Measurements from ENCODE around the gene TRMT61A.
A peak's percentile ranks its signal among the peaks of the same experiment; 100 is the strongest.
"Not testable (repeated sequence)": the region's sequence is repeated elsewhere in the genome, so short reads cannot be mapped to it uniquely, and the experiment has no call there.

TRMT61A gene

GRCh38 chr14:103520657-103521437 lies 8.1 kb upstream of the TRMT61A start:
- intact Hi-C loops (cut with DNase I): no loop called here
- DNase-seq: peak in 9 of 10 donors; percentile 67 to 97 (median 81)

- peak in 5 of 10 donors; percentile 30 to 85 (median 69) for DNase-seq
- intact Hi-C loops (cut with DNase I): no loop called here
Measured at GRCh38 chr14:103521438-103521950, 7.5 kb upstream of the TRMT61A start.

DNA sequence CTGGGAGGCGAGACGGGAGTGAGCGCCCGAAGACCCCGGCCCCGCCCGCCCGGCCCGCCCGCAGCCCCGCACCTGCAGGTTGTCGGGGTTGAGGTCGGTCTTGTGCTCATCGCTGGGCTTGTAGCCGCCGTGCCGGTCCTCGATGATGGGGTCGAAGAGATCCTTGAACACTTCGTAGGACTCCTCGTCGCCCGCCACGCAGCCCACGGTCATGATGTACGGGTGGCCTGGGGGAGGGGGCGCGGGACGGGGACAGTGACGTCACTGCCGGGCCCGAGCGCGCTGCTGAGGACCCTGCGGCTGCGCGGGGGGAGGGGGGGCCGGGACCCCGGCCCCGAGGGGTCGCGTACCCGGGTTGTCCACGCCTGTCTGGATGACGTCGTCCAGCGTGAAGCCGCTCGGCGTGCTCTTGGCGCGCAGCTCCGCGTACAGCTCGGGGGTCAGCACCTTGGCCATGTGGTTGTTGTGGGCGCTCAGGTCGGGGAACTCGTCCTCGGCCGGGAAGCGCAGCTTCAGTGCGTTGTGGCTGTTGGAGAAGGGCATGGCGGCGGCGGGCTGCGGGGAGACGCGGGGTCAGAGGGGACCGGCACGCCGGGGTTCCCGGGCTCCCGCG lies 6.9 kb upstream of the TRMT61A start:
- peak in 4 of 10 donors; percentile 22 to 87 (median 76) for DNase-seq
- intact Hi-C loops (cut with DNase I): no loop called here

DNA sequence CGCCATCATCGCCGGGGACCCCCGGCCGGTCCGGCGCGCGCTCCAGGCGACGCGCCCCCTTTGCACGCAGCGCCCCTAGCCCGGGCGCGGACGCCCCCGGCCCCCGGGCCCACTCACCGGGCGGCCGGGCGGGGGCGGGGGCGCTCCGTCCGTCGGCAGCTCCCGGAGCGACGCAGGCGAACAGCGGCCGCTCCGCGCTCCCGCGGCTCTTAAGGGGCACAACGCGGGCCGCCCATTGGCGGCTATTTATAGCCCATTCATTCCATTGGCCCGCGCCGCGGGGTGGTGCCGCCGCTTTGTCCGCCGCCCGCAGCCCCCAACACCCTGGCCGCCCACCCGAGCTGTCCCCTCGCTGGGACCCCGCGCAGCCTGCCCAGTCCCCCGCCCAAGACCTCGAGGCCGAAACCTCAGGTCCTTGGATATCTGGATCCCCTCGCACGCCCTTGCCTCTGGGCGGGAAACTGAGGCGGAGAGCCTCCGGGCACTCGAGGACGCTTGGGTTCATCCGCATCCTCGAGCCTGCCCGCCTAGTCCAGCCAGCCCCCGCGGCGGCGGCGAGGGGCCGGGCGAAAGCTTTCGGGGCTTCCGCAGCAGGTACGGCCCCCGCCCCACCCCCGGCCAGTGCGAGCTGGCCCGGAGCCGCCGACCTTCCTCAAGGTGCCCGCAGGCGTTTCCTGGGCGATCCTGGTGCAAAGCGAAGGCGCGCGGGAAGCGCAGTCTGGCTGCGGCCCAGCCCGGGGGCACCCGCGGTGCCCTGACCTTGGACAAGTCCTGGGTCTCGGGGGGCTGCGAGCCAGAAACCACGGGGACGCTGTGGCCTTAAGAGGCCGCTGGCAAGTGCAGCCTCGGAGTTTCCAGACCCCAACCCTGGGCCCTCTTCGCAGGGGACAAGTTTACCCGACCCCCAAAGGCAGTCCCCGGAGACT lies 6.1 kb upstream of the TRMT61A start, which contains the start of gene CKB:
Gene CKB (minus strand): TSS at position 182 of the 926 bp plus-strand sequence. CDS start 337 bp downstream, outside the sequence.
- intact Hi-C loops (cut with DNase I): no loop called here
- peak; percentile 76 to 98 (median 86) for DNase-seq

DNA sequence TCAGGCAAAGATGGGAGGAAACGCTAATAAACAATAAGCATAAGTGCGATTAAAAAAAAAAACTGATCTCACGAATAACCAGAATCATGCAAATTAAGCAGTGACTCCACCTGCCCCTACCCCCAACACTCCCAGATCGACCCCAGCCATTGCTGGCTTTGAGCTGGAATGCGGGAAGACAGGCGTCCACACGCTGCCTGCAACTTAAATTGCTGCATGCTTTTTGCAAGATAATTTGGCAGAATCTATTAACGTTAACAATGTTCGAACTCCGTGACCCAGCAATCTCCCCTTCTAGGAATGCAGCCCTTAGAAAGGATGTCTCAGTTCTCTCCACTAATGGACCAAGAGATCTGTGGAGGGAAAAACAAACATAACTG lies 5.4 kb upstream of the TRMT61A start:
- intact Hi-C loops (cut with DNase I): no loop called here
- DNase-seq: no peak

DNA sequence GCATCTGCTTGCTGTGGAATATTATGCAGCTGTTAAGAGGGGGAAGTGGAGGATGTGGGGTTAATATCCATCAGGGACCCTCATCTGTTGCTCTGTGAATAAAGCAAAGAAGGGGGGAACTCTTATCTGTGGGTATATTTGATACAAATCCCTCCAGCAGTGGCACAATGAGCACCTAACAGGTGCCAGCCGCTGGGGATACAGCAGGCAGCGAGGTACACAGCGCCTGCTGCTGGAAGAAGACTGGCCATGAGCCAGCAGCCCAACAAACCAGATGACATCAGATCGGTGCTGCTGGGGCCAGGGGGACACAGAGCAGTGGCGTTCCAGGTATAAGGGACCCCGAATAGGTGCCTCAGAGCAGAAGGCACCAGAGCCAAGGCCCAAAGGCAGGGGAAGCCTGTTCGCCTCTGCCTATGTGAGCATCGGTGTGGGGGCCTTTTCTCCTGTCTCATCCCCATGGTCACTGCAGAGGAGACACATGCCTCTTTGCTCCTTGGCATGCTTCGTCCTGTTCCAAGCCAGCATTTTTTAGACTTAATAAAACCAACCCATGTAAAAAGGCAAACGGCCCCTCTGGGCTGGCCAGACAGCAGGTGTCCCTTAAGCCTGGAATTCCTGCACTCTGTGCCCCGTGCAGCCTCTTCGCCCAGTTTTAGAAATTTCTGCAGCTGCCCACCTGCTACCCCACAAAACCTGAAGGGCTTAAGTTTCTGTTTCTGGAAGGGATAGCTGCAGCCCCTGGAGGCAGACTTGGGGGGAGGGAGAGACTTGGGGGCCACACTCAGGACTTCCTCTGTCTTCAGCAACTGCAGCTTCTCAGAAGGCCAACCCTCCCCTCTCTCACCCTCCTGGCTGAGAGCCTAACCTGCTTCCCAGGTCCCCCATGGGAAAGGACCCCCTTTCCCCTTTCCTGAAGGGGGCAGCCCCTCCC lies 4.7 kb upstream of the TRMT61A start:
- no peak for DNase-seq
- intact Hi-C loops (cut with DNase I): no loop called here

DNA sequence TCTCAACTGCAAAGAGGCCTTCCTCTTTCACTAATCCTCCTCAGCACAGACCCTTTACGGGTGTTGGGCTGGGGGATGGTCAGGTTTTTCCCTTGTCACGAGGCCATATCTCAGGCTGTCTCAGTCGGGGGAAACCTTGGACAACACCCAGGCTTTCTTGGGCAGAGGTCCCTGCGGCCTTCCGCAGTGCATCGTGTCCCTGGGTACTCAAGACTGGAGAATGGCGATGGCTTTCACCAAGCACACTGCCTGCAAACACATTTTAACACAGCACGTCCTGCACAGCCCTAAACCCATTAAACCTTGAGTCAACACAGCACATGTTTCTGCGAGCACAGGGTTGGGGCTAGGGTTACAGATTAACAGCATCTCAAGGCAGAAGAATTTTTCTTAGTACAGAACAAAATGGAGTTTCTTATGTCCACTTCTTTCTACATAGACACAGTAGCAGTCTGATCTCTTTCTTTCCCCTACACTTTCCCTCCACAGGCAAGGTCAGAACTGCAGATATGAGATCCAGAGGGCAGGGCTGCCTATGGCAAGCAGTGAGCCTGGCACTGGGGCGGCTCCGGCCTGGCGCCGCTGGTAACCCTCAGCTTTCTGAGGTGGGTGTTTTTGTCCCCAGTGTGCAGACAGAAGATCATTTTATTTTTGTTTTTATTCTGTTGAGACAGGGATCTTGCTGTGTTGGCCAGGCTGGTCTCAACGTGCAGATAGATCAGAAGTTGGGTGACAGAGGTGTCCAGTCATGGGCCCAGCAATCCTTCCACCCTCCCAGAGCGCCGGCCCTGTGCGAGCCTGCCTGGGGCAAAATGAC lies 3.4 kb upstream of the TRMT61A start:
- intact Hi-C loops (cut with DNase I); DNase-seq: not testable (repeated sequence)

- DNase-seq: no peak
- intact Hi-C loops (cut with DNase I): no loop called here
Measured at GRCh38 chr14:103526247-103526913, 2.6 kb upstream of the TRMT61A start.

GRCh38 chr14:103526914-103527248 lies 2.1 kb upstream of the TRMT61A start:
- intact Hi-C loops (cut with DNase I): no loop called here

DNA sequence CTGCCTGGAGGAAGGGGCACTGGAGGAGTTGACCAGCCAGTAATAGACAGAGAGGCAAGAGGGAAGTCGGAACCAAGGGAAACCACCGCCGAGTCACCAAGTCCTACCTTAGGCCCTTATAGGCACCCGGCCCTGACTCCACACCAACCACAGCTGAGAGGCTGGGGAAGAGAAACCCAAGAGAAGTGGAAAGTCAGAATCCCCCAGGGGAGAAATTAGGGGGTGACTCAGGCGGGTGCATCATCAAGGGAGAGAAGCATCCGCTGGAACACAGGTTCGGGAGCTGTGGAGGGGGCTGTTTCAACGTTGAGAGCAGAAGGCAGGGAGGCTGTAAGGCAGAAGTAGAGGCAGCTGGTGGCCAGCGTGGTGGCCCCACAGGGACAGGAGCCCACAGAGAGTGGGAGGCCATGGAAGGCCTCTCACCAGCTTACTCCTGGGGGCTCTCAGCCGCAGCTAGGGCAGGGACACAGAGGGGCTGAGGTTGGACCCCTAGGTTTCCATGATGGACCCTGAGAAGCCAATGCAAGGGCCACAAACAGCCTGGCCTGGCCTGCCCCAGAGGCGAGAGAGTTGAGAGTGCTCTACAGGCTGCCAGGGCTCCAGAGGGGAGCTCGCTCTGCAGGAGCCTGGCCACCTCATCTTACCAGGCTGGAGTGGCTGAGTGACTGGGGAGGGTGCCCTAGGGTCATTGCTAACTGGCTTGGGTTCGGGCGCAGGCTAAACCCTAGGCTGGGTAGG lies 1.4 kb upstream of the TRMT61A start:
- peak in 1 of 10 donors; percentile 72 for DNase-seq
- intact Hi-C loops (cut with DNase I): loop anchor here (2.0 kb wide), 1 partner anchor 15 kb away; no protein-coding TSS in a partner anchor

More at GRCh38 chr14:103526914-103527248, 2.1 kb upstream of the TRMT61A start:
- DNase-seq: no peak

DNA sequence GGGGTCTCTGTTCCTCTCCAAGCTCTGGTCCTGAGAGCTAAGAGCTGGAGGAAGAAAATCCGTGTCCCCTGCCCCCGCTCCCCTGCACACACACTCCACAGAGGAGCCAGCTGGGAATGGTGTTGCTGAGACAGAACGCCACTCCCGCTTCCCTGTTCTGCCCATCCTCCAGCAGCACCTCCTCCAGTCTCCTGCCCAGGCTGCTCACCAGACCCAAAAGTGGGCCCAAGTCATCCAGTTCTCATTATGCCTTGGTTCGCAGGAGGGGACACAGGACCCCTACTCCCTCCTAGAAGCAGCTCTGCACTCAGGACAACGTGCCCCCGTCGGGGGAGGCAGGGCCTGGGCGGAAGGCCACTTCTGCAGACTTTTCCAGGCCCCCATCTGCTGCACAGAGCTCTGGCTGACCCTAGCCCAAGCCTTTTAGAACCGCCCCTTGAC lies 830 bp upstream of the TRMT61A start:
- intact Hi-C loops (cut with DNase I): loop anchor here (2.0 kb wide), 1 partner anchor 15 kb away; no protein-coding TSS in a partner anchor
- peak in 5 of 10 donors; percentile 62 to 94 (median 90) for DNase-seq

- intact Hi-C loops (cut with DNase I): loop anchor here (2.0 kb wide), 1 partner anchor 13 kb away; no protein-coding TSS in a partner anchor
- DNase-seq: no peak
Measured at GRCh38 chr14:103529383-103530365, 678 bp downstream of the TRMT61A start.

GRCh38 chr14:103530390-103530789 lies 1.4 kb downstream of the TRMT61A start:
- DNase-seq: no peak
- intact Hi-C loops (cut with DNase I): no loop called here

- intact Hi-C loops (cut with DNase I): no loop called here
- DNase-seq: no peak
Measured at GRCh38 chr14:103530831-103531230, 1.8 kb downstream of the TRMT61A start.

DNA sequence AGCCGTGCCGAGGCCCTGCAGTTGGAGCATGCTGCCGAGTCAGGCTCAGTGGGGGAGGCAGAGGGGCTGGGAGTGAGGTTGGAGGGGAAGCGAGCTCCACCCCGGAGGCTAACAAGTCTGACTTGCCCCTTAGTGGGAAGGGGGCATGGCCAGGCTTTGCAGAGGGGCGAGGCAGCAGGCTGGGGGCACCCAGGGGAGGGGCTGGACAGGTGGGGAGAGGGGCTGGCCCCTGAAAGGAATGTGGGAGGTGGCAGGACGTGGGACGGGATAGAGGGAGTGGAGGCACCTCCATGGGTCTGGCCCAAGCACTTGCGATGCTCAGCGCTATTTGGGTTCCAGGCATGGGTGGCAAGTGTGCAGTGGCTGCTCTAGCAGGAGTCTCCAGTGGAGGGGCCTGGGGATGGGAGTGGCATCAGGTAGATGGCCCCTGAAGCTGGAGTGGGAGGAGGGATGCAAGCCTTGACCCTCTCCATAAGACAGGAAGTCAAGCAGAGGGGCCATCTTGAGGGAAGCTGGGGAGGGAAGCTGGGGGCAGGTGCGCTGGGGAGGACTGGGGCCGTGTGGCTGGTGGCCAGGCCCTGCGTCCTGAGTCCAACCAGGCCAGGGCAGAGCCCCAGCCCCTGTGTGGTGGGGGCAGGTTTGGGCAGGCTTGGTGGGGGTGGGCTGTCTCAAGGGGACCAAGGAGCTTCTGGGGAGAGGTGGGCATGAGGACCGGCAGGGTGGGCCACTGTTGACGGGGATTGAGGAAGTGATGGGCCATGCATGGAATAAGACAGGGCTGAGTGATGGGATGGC lies 2.6 kb downstream of the TRMT61A start:
- DNase-seq: no peak
- intact Hi-C loops (cut with DNase I): no loop called here
